ENCODE measurements around the gene CEP290.

Gene CEP290

DNA sequence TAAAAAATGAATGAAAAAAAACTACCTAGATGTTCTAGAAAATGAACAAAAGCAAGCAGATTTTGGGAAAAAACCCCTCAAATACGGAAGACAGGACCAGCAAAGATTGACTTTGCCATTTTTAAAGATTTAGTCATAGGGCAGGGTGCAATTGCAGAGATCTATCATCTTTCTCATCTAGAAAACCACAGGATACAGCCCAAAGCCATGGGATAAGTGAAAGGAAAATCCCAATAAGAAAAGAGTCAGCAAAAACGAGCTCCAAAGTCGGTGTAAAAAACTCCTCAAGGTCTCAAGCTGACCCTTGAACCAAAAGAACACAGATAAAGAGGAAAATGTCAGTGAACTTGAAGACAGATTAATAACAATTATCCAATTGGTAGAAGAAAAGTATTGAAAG lies 28.0 kb downstream of the CEP290 start:
- H3K36me3 ChIP-seq, result peaks cover 35% of the 10 kb centered on the region

DNA sequence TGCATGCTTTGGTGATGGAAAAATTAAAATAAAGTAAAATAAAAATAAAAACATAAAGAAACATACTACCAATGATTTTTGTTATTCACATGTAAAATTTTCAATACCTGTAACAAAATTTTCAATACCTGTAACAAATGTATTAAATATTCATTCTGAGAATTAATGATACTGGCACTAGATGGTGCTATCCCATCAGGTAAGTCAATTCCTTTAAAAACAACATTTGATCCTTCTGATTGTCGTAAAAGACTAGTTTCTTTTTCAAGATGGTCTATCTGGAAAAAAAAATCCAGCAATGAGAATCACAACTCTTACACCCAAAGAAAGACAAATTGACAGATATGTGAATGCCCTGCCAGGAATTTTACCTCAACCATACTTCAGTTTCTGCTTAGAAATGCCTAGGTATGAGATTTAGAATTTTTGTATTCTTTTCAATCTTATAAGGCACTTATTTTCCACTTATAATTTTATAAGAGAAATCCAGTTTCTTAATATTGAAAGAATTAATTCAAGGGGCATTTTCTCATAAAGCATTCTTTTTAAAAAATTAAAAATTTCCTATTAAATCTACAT lies 30.7 kb downstream of the CEP290 start:
- no peak overlapping the region for H3K4me3 ChIP-seq
- H4K20me1 ChIP-seq, result no peaks in the 10 kb centered on the region
- no peak overlapping the region for H3K27ac ChIP-seq
- H3K9me3 ChIP-seq, result no peaks in the 10 kb centered on the region
- peaks cover 23% of the 10 kb centered on the region for H3K36me3 ChIP-seq
- no peaks in the 10 kb centered on the region for H3K4me1 ChIP-seq
- H3K27me3 ChIP-seq, result no peaks in the 10 kb centered on the region
- no peak overlapping the region for H3K4me2 ChIP-seq
- H3K9ac ChIP-seq, result no peak overlapping the region
- no peak for TF ChIP-seq Cebpa-rat (IDR thresholded peaks at IDR 0.05)

More for the DNA sequence above, 28.0 kb downstream of the CEP290 start:
- Histone ChIP-seq H3K27ac (no peak overlapping the region), H3K4me1 (no peaks in the 10 kb centered on the region), H3K27me3 (no peaks in the 10 kb centered on the region), H3K4me2 (no peak overlapping the region), H4K20me1 (no peaks in the 10 kb centered on the region), H3K9me3 (no peaks in the 10 kb centered on the region), H3K9ac (no peak overlapping the region), H3K4me3 (no peak overlapping the region)
- TF ChIP-seq Cebpa-rat (IDR thresholded peaks at IDR 0.05), result no peak

DNA sequence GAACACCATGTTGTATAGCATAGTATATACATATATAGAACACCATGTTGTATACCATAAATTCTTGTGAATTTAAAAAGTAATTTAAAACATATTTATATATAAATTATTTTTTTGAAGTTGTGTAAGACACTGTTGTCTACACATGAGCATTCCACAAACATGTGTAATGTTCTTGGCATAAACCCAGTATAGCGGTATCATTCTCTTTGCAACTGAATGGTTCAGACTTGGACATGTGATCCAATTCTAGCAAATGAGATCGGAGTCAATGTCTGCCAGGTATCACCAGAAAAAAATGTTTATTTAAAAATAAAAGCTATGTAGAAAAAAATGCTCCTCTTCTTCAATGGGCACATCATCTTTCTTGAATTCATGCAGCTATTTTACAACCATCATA lies 33.9 kb downstream of the CEP290 start:
- H4K20me1 ChIP-seq, result no peaks in the 10 kb centered on the region
- no peaks in the 10 kb centered on the region for H3K9me3 ChIP-seq

DNA sequence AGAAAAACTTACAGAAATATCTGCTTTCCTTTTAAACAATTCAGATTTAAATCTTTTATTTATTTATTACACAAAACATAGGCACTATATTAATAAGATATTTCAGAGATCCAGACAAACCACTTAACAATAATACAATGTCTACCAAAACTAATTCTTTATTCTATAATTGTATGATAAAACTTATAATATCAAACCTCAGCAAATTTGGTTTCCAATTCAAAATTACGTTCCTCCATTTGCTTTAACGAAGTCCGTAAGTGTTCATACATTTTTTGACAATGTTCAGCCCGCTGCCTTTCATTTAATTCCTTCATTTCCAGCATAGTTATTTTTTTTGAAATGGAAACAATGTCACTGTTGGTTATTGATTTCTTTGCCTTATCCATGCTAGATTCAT lies 48.3 kb downstream of the CEP290 start:
- Histone ChIP-seq H3K4me1 (no peaks in the 10 kb centered on the region), H4K20me1 (no peaks in the 10 kb centered on the region), H3K9me3 (no peaks in the 10 kb centered on the region), H3K36me3 (peaks cover 23% of the 10 kb centered on the region), H3K9ac (no peak overlapping the region), H3K4me3 (no peak overlapping the region), H3K27me3 (no peaks in the 10 kb centered on the region), H3K4me2 (no peak overlapping the region), H3K27ac (no peak overlapping the region)
- TF ChIP-seq Cebpa-rat (IDR thresholded peaks at IDR 0.05), result no peak

More for the DNA sequence above, 33.9 kb downstream of the CEP290 start:
- Histone ChIP-seq H3K4me3 (no peak overlapping the region), H3K36me3 (peaks cover 23% of the 10 kb centered on the region), H3K27me3 (no peaks in the 10 kb centered on the region), H3K4me2 (no peak overlapping the region), H3K27ac (no peak overlapping the region), H3K9ac (no peak overlapping the region), H3K4me1 (no peaks in the 10 kb centered on the region)
- no peak for TF ChIP-seq Cebpa-rat (IDR thresholded peaks at IDR 0.05)

DNA sequence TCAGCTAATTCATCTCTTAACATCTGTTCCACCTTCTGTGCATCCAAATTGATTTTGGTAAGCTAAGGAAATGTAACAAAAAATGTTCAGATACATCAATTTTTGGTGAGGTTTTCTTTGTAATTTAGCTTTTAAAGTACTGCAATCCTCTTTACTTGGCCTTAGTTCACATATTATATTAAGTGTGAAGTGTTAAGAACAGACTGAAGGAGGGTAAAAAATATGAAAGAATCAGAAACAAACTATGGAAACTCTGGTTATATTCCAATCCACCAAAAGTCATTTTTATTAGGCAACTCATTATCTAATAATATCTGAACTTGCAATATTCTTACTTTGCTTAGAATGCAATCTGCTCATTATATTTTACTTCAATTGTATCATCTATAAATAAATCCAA lies 49.1 kb downstream of the CEP290 start:
- H3K27me3 ChIP-seq, result no peaks in the 10 kb centered on the region
- no peak overlapping the region for H3K4me3 ChIP-seq

DNA sequence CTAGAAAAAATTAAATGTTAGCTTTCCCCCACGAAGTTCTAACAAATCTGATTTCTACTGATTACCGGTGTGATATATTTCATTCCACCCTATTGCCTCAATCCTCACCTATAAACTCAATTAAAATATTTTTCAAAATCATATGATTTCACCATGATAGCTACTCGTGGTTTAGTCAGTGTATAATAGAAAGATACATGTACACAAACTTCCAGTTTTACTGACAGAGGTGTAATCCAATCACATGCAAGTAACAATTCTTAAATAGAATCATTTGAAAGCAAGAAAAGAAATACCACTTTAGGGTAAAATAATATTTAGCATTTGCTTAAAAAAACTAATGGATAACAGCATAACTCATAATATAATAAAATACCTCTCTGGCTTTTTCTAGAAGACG lies 57.7 kb downstream of the CEP290 start:
- no peak overlapping the region for H3K27ac ChIP-seq
- no peak overlapping the region for H3K4me2 ChIP-seq
- H3K27me3 ChIP-seq, result no peaks in the 10 kb centered on the region
- no peaks in the 10 kb centered on the region for H3K9me3 ChIP-seq
- no peak overlapping the region for H3K4me3 ChIP-seq
- peaks cover 32% of the 10 kb centered on the region for H3K36me3 ChIP-seq
- no peaks in the 10 kb centered on the region for H4K20me1 ChIP-seq
- no peak for TF ChIP-seq Cebpa-rat (IDR thresholded peaks at IDR 0.05)
- H3K4me1 ChIP-seq, result no peaks in the 10 kb centered on the region
- H3K9ac ChIP-seq, result no peak overlapping the region

More for the DNA sequence above, 49.1 kb downstream of the CEP290 start:
- Histone ChIP-seq H4K20me1 (no peaks in the 10 kb centered on the region), H3K36me3 (peaks cover 18% of the 10 kb centered on the region), H3K4me1 (no peaks in the 10 kb centered on the region), H3K27ac (no peak overlapping the region), H3K4me2 (no peak overlapping the region), H3K9ac (no peak overlapping the region), H3K9me3 (no peaks in the 10 kb centered on the region)
- TF ChIP-seq Cebpa-rat (IDR thresholded peaks at IDR 0.05), result no peak

DNA sequence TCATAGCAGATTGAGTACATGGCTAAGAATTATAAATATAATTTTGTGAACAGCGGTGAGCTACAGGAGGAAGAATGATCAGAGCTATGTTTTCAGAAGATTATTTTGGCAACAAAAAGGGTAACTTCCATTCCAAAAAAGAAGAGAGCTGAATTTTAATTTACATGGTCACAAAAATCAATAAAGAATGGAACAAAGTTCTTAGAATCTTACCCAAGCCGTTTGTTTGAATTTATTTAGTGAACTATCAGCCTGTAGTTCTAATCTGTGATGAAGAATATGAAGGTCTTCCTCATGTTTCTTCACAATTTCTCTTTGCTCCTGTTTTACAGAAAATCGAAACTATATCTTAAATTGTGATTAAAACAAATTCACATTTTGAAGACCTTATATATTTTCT lies 58.3 kb downstream of the CEP290 start:
- Histone ChIP-seq H3K4me2 (no peak overlapping the region), H3K9ac (no peak overlapping the region), H3K27me3 (no peaks in the 10 kb centered on the region), H3K4me3 (no peak overlapping the region), H3K9me3 (no peaks in the 10 kb centered on the region), H3K27ac (no peak overlapping the region), H3K4me1 (no peaks in the 10 kb centered on the region), H3K36me3 (peaks cover 26% of the 10 kb centered on the region), H4K20me1 (no peaks in the 10 kb centered on the region)
- TF ChIP-seq Cebpa-rat (IDR thresholded peaks at IDR 0.05), result no peak

DNA sequence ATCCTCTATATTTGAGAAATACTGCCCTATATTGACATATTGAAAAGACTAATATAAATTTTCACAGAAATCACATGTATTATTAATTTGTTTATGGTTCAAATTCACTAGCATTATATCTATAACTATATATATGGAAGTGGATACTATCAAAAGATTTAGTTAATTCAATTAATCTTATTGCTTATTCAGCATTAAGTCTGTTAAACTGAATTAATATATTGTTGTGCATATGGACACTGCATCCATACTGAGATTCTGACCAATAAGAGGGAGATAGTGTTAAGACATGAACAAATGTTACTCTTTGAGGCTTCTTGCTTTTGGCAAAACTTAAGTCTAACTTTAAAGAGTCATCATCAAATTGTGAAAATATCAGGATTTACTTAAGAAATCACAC lies 60.6 kb downstream of the CEP290 start:
- Histone ChIP-seq H3K4me3 (no peak overlapping the region), H3K36me3 (peaks cover 27% of the 10 kb centered on the region), H3K4me1 (no peaks in the 10 kb centered on the region), H3K27ac (no peak overlapping the region), H3K27me3 (no peaks in the 10 kb centered on the region), H3K9me3 (no peaks in the 10 kb centered on the region), H3K4me2 (no peak overlapping the region), H3K9ac (no peak overlapping the region), H4K20me1 (no peaks in the 10 kb centered on the region)
- no peak for TF ChIP-seq Cebpa-rat (IDR thresholded peaks at IDR 0.05)

DNA sequence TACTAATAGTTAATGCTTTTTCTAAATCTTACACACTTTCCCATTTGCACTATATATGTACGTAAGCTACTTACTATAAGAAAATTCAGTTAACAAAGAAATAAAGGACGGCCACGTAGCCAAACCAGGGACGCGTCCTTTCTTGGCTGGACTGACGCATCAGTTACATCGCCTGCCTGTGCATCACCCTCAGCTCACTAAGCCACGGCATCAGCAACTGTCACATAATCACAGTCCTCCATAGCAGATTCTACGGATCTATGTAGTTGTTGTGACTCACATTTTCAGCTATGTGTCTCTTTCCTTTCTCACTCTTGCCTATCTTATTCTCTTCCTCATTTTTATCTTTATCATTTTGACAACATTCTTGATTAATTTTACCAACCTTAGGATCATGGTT lies 74.6 kb downstream of the CEP290 start:
- H4K20me1 ChIP-seq, result no peaks in the 10 kb centered on the region
- H3K9ac ChIP-seq, result no peak overlapping the region
- TF ChIP-seq Cebpa-rat (IDR thresholded peaks at IDR 0.05), result no peak
- H3K27me3 ChIP-seq, result no peaks in the 10 kb centered on the region
- no peaks in the 10 kb centered on the region for H3K9me3 ChIP-seq
- no peak overlapping the region for H3K4me3 ChIP-seq
- H3K4me2 ChIP-seq, result no peak overlapping the region
- H3K36me3 ChIP-seq, result peaks cover 14% of the 10 kb centered on the region
- H3K27ac ChIP-seq, result no peak overlapping the region
- H3K4me1 ChIP-seq, result no peaks in the 10 kb centered on the region

DNA sequence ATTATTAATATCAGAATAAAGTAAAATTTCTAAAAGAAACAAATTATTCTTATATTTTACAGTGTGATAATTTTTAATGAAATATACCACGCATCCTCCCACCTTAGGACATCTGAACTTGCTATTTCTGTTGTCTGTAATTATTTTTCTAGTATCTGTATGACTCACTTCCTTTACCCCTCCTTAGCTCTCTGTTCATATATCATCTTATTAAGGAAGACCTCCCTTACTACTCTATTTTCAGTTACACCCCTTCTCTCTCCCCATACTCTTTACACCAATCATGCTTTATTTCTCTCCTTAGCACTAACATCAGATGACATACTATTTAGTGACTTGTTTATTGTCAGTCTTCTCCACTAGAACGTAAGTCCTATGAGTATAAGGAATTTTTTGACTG lies 78.5 kb downstream of the CEP290 start:
- no peaks in the 10 kb centered on the region for H3K9me3 ChIP-seq
- no peak overlapping the region for H3K9ac ChIP-seq
- H3K36me3 ChIP-seq, result peaks cover 10% of the 10 kb centered on the region
- no peak overlapping the region for H3K4me2 ChIP-seq
- TF ChIP-seq Cebpa-rat (IDR thresholded peaks at IDR 0.05), result no peak
- no peaks in the 10 kb centered on the region for H3K27me3 ChIP-seq
- H3K4me1 ChIP-seq, result no peaks in the 10 kb centered on the region
- no peak overlapping the region for H3K27ac ChIP-seq
- no peak overlapping the region for H3K4me3 ChIP-seq
- no peaks in the 10 kb centered on the region for H4K20me1 ChIP-seq

DNA sequence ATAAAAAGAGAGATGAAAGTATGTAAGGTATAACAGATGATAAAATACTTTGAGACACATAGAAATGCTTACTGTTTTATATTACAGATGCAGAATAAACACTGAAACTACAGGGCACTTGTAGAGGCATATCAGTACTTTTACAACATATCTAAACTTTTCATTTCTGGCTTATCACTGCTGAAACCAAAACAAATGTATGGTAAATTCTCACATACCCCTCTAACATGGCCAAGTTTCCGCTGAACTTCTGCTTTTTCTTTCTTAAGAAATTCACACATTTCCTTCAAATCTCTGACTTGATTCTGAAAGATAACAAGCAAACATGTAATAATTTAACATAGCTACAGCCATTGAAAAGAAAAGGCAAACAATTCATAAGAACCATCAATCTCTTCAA lies 79.4 kb downstream of the CEP290 start:
- Histone ChIP-seq H3K4me2 (no peak overlapping the region), H3K36me3 (peaks cover 19% of the 10 kb centered on the region), H4K20me1 (no peaks in the 10 kb centered on the region), H3K9me3 (no peaks in the 10 kb centered on the region), H3K4me3 (no peak overlapping the region), H3K27me3 (no peaks in the 10 kb centered on the region), H3K27ac (no peak overlapping the region), H3K9ac (no peak overlapping the region), H3K4me1 (no peaks in the 10 kb centered on the region)
- TF ChIP-seq Cebpa-rat (IDR thresholded peaks at IDR 0.05), result no peak
